ENCODE results near the gene DTNB.
"Not testable (repeated sequence)": the region's sequence is repeated elsewhere in the genome, so short reads cannot be mapped to it uniquely, and the experiment has no call there.

The DTNB gene

GRCh38 chr2:25447018-25447417 is 226.4 kb downstream of the DTNB start:
- DNase-seq: no peak

DNA sequence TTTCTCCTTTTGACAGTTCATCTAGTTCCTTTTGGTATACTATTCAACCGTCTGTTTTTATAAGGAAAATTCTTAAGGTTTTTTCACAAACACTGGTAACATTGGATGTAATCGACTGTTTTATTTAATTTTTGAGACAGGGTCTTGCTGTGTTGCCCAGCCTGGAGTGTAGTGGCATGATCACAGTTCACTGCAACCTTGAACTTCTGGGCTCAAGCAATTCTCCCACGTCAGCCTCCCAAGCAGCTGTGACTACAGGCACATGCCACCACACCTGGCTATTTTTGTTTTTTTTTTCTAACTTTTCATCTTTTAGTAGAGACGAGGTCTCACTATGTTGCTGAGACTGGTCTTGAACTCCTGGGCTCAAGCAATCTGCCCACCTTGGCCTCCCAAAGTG is 227.3 kb downstream of the DTNB start:
- no peak for DNase-seq

DNA sequence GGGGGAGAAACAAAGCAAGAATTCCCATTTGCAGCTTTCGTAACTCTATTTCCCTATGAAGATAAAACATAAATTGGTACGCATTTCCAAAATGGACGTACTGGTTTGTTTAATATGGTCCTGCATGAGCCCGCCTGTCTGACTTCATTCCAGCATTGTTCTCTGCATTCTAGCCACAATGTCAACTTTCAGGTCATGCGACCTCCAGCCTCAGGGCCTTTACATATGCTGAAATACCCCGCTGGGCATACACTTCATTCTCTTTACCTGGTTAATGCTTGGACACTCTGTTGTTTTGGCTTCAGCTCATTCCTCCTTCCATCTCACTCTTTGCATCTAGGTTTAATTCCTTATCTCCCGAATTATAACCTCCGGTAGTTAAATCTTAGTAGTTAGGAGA is 227.9 kb downstream of the DTNB start:
- no peak for DNase-seq

DNA sequence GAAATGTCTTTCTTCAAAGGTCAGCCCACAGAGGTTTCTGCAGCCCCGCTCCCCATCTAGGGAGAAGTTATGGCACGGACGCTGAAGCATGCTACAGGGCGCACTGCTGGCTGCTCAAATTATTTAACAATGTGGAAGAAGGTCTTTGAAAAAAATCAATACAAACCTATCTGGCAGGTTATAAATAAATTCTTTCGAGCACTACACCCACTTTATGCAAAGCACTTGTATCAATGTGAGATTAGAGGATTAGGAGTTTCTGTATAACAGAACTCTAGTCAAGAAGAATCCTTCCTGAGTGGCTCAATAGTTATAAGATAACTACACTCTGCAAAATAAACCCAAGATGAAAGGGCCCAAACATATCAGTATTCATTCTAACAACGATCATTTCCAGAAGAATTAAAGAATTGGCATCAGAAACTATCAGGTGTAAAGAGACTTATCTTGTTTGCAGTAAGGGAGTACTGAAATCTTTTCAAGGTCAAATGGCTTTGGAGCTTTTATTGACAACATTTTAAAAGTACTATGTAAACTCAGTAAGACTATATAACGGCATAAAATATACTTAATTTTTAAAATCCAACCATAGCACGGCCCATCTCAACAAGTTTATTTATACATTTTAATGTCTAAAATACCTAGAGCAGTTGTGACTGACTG is 228.6 kb downstream of the DTNB start:
- no peak for DNase-seq

DNA sequence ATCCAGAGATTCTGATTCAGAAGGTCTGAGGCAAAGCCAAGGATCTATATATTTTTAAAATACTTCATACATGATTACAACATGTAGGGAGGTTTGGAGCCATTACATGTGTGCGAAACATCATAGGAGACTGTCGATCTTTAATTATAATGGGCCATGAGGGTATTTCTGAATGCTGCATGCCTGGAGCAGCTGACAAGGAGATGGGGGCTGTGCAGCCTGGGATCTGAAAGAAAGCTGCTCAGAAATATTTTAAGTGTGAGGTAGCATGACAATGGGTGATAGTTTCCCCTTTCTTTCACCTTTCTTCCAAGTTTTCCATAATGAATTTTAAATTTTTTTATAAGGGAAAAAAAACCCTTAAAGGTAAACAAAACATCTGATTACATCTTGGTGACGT is 229.6 kb downstream of the DTNB start:
- no peak for DNase-seq

- DNase-seq: no peak
These were observed 232.0 kb downstream of the DTNB start for GRCh38 chr2:25441353-25441752.

DNA sequence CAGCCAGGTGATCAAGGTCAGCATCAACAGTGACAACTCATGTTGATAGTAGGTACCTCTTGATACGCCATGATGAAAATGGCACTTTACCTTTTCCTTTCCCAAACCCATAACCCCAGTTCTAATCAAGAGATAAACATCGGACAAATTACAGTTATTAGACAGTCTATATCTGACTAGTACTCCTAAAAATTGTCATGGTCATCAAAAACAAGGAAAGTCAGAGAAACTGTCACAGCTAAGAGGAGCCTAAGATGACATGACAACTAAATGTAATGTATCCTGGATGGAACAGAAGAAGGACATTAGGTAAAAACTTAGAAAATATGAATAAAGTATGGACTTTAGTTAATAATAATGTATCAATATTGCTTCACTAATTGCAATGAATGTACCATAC is 234.6 kb downstream of the DTNB start:
- DNase-seq: no peak

DNA sequence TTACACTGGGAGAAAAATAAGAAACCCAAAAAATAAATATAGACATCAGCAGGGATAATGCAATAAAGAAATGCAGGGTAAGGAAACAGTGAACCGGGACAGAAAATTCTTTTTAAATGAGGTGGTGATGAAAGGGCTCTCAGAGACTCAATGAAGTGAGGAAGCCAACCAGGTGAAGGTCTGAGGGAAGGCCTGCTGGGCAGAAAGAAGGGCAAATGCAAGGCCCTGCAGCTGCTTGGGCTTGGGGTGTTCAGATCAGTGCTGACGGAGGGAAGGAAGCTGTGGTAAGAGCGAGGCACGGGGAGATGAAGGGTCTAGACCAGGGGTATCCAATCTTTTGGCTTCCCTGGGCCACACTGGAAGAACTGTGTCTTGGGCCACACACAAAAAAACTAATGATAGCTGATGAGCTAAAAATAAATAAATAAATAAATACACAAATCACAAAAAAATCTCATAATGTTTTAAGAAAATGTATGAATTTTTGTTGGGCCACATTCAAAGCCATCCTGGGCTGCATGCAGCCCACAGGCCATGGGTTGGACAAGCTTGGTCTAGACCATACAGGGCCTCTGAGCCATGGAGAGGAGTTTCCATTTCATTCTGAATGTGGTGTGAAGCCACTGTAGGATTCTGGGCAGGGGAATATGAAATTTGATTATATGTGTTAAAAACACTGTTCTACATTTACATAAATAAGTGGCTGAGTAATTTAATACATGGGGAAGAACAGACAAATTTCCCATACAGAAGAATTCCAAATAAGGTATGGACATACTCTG is 235.3 kb downstream of the DTNB start:
- DNase-seq: no peak

- no peak for DNase-seq
These were observed 238.0 kb downstream of the DTNB start for GRCh38 chr2:25435421-25435820.

DNA sequence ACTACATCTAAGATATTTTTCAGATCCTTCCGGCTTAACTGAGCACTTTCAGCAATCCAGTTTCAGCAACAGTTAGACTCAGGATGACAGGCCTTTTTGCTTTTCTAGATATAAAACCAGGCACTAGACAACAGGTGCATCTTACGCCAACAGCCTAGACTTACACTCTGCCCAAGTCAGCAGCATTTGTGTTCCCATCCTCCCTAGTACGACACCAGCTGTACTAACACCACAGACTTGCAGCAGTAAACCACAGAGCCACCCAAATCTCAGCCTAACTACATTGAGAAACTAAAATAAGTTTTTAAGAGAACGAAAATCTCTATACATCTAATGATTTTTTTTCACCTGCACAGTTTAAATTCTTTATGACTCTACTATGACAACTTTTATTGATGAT is 241.8 kb downstream of the DTNB start:
- no peak for DNase-seq

DNA sequence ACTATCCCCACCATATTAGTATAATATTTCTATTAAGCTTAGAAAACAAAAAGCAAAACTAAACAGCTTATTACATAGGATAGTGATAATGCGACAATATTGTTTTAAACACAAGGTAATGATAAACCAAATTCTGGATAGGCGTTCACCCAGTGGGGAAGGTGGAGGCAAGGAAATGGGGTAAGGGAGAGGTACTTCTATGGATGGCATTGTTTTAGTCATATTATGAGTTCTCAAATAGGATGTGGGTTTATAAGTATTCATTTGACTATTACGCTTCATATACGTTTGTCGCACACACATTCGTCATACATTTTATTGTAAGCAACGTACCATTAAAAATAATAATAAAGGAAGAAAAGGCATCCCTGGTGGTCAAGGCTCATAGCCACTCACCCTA is 242.8 kb downstream of the DTNB start:
- no peak for DNase-seq

DNA sequence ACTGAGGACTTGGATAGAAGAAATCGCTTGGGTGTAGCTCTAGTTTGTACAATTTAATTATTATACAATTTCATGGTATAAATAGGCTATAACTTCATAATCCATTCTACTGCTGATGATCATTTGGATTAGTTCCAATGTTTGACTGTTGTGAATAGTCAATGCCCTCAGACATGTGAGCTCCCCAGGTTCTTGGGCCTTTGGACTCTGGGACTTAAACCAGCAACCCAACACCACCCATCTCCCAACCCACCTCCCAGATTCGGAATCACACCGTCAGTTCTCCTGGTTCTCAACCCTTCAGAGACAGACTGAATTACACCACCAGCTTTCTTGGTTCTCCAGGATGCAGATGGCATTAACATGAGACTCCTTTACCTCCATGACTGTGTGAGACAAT is 247.1 kb downstream of the DTNB start:
- no peak for DNase-seq

GRCh38 chr2:25424426-25425028 is 248.8 kb downstream of the DTNB start:
- no peak for DNase-seq

DNA sequence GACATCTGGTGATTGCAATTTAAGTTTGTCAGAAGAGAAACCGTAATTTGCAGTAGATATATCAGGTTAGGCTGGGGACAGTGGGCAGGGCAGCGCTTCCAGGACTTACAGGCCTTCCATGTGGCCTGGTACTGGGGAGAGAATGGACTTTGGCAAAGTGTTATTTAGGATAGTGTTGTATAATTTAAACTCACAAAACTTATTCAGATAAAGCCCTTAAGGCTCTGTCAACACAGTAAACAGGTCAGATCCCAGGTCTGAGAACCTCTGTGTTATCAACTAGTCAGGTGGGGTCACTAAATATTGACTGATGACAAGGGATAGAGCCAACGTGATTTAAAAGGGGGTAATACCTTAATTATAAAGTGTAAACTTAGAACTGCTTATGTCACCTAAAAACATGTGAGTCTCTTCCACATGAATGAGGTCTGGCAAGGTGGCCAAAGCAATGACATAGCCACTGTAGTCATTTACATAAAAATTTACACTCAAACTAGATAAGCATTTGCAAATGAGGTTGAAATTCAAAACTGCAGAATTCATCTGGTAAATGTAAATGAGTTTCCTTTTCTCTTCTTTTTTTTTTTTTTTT is 251.5 kb downstream of the DTNB start:
- no peak for DNase-seq

GRCh38 chr2:25421289-25421688 is 252.1 kb downstream of the DTNB start:
- DNase-seq: no peak

GRCh38 chr2:25420820-25421237 is 252.5 kb downstream of the DTNB start:
- no peak for DNase-seq

GRCh38 chr2:25419678-25420242 is 253.6 kb downstream of the DTNB start:
- DNase-seq: no peak

DNA sequence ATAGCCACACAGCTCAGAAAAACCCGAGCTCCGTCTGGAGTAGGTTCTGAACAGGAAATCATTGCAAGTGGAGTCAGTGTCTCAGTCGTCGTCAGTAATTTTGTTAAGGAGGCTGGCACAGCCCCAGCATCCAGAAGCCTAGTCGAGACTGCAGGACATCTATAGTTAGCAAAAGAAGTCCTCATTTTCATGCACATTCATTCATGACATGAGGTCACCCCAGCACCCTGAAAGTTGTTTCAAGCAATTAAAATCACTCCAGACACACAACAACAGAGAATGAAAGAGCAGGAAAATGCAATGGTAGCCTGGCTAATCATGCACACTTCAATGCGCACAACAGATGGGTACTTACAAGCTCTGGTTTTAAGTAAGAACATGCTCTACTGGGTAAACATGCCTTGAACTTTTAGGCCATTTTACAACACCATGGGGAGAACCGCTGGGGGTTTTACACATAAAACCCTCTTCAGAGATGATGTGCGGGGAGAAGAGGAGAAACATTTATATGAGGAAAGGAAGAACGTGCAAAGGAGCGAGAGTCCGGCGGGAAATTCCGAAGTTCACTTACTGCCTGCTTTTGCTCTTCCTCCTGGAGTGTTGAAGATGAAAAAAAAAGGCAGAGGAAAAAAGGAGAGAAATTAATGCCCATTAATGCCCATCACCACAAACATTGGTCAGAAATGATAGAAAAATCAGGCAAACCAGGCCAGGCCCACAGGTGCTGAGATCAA is 254.3 kb downstream of the DTNB start:
- no peak for DNase-seq

- no peak for DNase-seq
These were observed 255.5 kb downstream of the DTNB start for GRCh38 chr2:25417715-25418369.

- no peak for DNase-seq
These were observed 256.7 kb downstream of the DTNB start for GRCh38 chr2:25416674-25417073.

GRCh38 chr2:25414781-25415180 is 258.6 kb downstream of the DTNB start:
- no peak for DNase-seq

- DNase-seq: not testable (repeated sequence)
These were observed 260.0 kb downstream of the DTNB start for GRCh38 chr2:25413409-25413808.

Measured in NCI-H1436 (cell line).